ENCODE results near the gene CHST14. TPM values are rescaled to one million over a fixed set of nuclear protein-coding genes. Genes with fewer than 3 reads are reported as not detected.

CHST14 gene
- total and polyA plus RNA-seq, 2 donors, result 5.1 to 11.9 TPM

DNA sequence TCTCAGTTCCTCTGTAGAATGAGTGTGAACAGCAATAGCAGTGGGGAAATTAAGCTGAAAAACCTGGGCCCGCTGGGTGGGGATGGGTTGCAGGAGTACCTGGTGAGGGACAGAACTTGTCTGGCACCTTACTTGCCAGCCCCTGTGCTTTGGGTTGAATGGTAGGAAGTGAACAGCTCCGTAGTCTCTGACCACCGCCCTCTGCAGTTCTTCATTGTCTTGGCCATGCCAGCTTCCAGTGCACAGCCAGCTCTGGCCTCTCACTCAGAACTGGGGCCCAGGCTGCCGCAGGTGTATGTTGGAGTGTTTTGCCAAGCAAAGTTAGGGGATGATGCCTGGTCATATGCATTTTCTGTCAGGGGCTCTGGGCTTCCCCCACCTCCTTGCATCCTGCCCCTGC is 14.0 kb upstream of the CHST14 start:
- Histone ChIP-seq H3K27ac (ENCODE audit: low read depth in 1 of 2, low read length in 1 of 2) (no peak overlapping the region), H3K36me3 (ENCODE audit: control insufficient read depth in 2 of 2, insufficient read depth in 2 of 2, low read length in 1 of 2) (peaks cover 20 to 24% of the 10 kb centered on the region in 2 donors), H3K4me1 (ENCODE audit: control insufficient read depth in 2 of 2, insufficient read depth in 2 of 2, low read length in 2 of 2) (peaks cover 25 to 45% of the 10 kb centered on the region in 2 donors), H3K27me3 (ENCODE audit: control insufficient read depth in 2 of 2, insufficient read depth in 1 of 2, low read length in 1 of 2) (no peaks in the 10 kb centered on the region), H3K9me3 (ENCODE audit: control insufficient read depth in 2 of 2, insufficient read depth in 1 of 2, low read length in 1 of 2) (no peaks in the 10 kb centered on the region), H3K4me3 (ENCODE audit: low read length in 2 of 2) (no peak overlapping the region)
- no peak for DNase-seq (ENCODE audit: low read depth in 6 of 9, low spot score in 9 of 9)
- 92% methylated on average over 4 of the region's 4 CpGs for WGBS

- Histone ChIP-seq H3K4me3 (ENCODE audit: low read length in 2 of 2) (no peak overlapping the region), H3K27me3 (ENCODE audit: control insufficient read depth in 2 of 2, insufficient read depth in 1 of 2, low read length in 1 of 2) (no peaks in the 10 kb centered on the region), H3K4me1 (ENCODE audit: control insufficient read depth in 2 of 2, insufficient read depth in 2 of 2, low read length in 2 of 2) (peaks cover 12 to 27% of the 10 kb centered on the region in 2 donors), H3K27ac (ENCODE audit: low read depth in 1 of 2, low read length in 1 of 2) (no peak overlapping the region), H3K9me3 (ENCODE audit: control insufficient read depth in 2 of 2, insufficient read depth in 1 of 2, low read length in 1 of 2) (no peaks in the 10 kb centered on the region), H3K36me3 (ENCODE audit: control insufficient read depth in 2 of 2, insufficient read depth in 2 of 2, low read length in 1 of 2) (peaks cover 31 to 33% of the 10 kb centered on the region in 2 donors)
- WGBS, result 98% methylated on average over 37 of the region's 37 CpGs
- DNase-seq (ENCODE audit: low read depth in 6 of 9, low spot score in 9 of 9), result no peak
These were observed 12.1 kb upstream of the CHST14 start for GRCh38 chr15:40458495-40459371.

DNA sequence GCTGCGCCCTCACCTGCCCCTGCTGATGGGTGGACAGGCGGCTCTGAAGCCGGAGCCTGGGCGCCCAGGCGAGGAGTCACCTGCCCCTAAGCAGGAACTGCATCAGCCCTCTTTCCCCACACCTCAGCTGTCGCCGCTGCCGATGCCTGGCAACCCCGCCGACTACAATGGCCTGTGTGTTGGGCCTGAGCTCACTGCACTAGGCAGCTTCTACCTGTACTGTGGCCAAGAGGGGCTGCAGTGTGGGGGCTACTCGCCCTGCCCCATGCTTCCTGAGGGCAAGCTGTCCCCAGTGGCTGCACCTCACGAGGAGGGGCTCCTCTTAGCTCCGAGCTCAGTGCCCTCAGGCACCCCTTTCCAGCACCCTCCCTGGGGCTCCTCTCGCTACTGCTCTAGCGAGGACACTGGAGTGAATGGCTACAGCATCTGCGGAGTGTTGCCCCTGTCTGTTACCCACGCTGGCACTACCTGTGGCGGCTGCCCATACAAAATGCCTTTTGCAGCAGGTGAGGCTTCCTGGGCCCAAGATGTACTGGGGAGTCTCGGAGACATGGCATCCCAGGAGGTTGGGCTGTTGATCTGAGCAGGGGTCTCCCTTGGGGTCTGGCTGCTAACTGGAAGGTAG is 11.3 kb upstream of the CHST14 start:
- H3K4me3 ChIP-seq (ENCODE audit: low read length in 2 of 2), result no peak overlapping the region
- peaks cover 38 to 41% of the 10 kb centered on the region in 2 donors for H3K36me3 ChIP-seq (ENCODE audit: control insufficient read depth in 2 of 2, insufficient read depth in 2 of 2, low read length in 1 of 2)
- no peaks in the 10 kb centered on the region for H3K27me3 ChIP-seq (ENCODE audit: control insufficient read depth in 2 of 2, insufficient read depth in 1 of 2, low read length in 1 of 2)
- H3K4me1 ChIP-seq (ENCODE audit: control insufficient read depth in 2 of 2, insufficient read depth in 2 of 2, low read length in 2 of 2), result peaks cover 5 to 22% of the 10 kb centered on the region in 2 donors
- DNase-seq (ENCODE audit: low read depth in 6 of 9, low spot score in 9 of 9), result no peak
- no peaks in the 10 kb centered on the region for H3K9me3 ChIP-seq (ENCODE audit: control insufficient read depth in 2 of 2, insufficient read depth in 1 of 2, low read length in 1 of 2)
- no peak overlapping the region for H3K27ac ChIP-seq (ENCODE audit: low read depth in 1 of 2, low read length in 1 of 2)
- 99% methylated on average over 19 of the region's 19 CpGs for whole genome bisulfite sequencing

GRCh38 chr15:40460404-40460803 is 10.4 kb upstream of the CHST14 start:
- H3K36me3 ChIP-seq (ENCODE audit: control insufficient read depth in 2 of 2, insufficient read depth in 2 of 2, low read length in 1 of 2), result peaks cover 45 to 50% of the 10 kb centered on the region in 2 donors
- DNase-seq (ENCODE audit: low read depth in 6 of 9, low spot score in 9 of 9), result no peak
- WGBS, result 99% methylated on average over 2 of the region's 2 CpGs

GRCh38 chr15:40461958-40462357 is 8.8 kb upstream of the CHST14 start:
- no peaks in the 10 kb centered on the region for H3K9me3 ChIP-seq (ENCODE audit: control insufficient read depth in 2 of 2, insufficient read depth in 1 of 2, low read length in 1 of 2)
- H3K4me1 ChIP-seq (ENCODE audit: control insufficient read depth in 2 of 2, insufficient read depth in 2 of 2, low read length in 2 of 2), result peaks cover 0 to 6% of the 10 kb centered on the region in 2 donors
- peaks cover 53 to 63% of the 10 kb centered on the region in 2 donors for H3K36me3 ChIP-seq (ENCODE audit: control insufficient read depth in 2 of 2, insufficient read depth in 2 of 2, low read length in 1 of 2)
- no peak overlapping the region for H3K27ac ChIP-seq (ENCODE audit: low read depth in 1 of 2, low read length in 1 of 2)
- no peak for DNase-seq (ENCODE audit: low read depth in 6 of 9, low spot score in 9 of 9)
- 98% methylated on average over 21 of the region's 21 CpGs for WGBS
- no peaks in the 10 kb centered on the region for H3K27me3 ChIP-seq (ENCODE audit: control insufficient read depth in 2 of 2, insufficient read depth in 1 of 2, low read length in 1 of 2)
- no peak overlapping the region for H3K4me3 ChIP-seq (ENCODE audit: low read length in 2 of 2)

More at GRCh38 chr15:40460404-40460803, 10.4 kb upstream of the CHST14 start:
- no peak overlapping the region for H3K27ac ChIP-seq (ENCODE audit: low read depth in 1 of 2, low read length in 1 of 2)
- no peak overlapping the region for H3K4me3 ChIP-seq (ENCODE audit: low read length in 2 of 2)
- H3K4me1 ChIP-seq (ENCODE audit: control insufficient read depth in 2 of 2, insufficient read depth in 2 of 2, low read length in 2 of 2), result peaks cover 0 to 13% of the 10 kb centered on the region in 2 donors
- H3K9me3 ChIP-seq (ENCODE audit: control insufficient read depth in 2 of 2, insufficient read depth in 1 of 2, low read length in 1 of 2), result no peaks in the 10 kb centered on the region
- no peaks in the 10 kb centered on the region for H3K27me3 ChIP-seq (ENCODE audit: control insufficient read depth in 2 of 2, insufficient read depth in 1 of 2, low read length in 1 of 2)

- no peak overlapping the region for H3K4me3 ChIP-seq (ENCODE audit: low read length in 2 of 2)
- H3K36me3 ChIP-seq (ENCODE audit: control insufficient read depth in 2 of 2, insufficient read depth in 2 of 2, low read length in 1 of 2), result peaks cover 53 to 66% of the 10 kb centered on the region in 2 donors
- no peaks in the 10 kb centered on the region for H3K27me3 ChIP-seq (ENCODE audit: control insufficient read depth in 2 of 2, insufficient read depth in 1 of 2, low read length in 1 of 2)
- H3K4me1 ChIP-seq (ENCODE audit: control insufficient read depth in 2 of 2, insufficient read depth in 2 of 2, low read length in 2 of 2), result peaks cover 0 to 6% of the 10 kb centered on the region in 2 donors
- H3K9me3 ChIP-seq (ENCODE audit: control insufficient read depth in 2 of 2, insufficient read depth in 1 of 2, low read length in 1 of 2), result no peaks in the 10 kb centered on the region
- H3K27ac ChIP-seq (ENCODE audit: low read depth in 1 of 2, low read length in 1 of 2), result no peak overlapping the region
- DNase-seq (ENCODE audit: low read depth in 6 of 9, low spot score in 9 of 9), result no peak
- 99% methylated on average over 2 of the region's 2 CpGs for WGBS
These were observed 7.5 kb upstream of the CHST14 start for GRCh38 chr15:40463279-40463678.

GRCh38 chr15:40463886-40464545 is 6.8 kb upstream of the CHST14 start:
- H3K9me3 ChIP-seq (ENCODE audit: control insufficient read depth in 2 of 2, insufficient read depth in 1 of 2, low read length in 1 of 2), result no peaks in the 10 kb centered on the region
- H3K4me1 ChIP-seq (ENCODE audit: control insufficient read depth in 2 of 2, insufficient read depth in 2 of 2, low read length in 2 of 2), result peaks cover 0 to 9% of the 10 kb centered on the region in 2 donors
- no peak overlapping the region for H3K4me3 ChIP-seq (ENCODE audit: low read length in 2 of 2)
- H3K27ac ChIP-seq (ENCODE audit: low read depth in 1 of 2, low read length in 1 of 2), result peak overlapping the region in 1 of 2 donors; percentile 28
- no peak for DNase-seq (ENCODE audit: low read depth in 6 of 9, low spot score in 9 of 9)
- H3K27me3 ChIP-seq (ENCODE audit: control insufficient read depth in 2 of 2, insufficient read depth in 1 of 2, low read length in 1 of 2), result no peaks in the 10 kb centered on the region
- peaks cover 47 to 58% of the 10 kb centered on the region in 2 donors for H3K36me3 ChIP-seq (ENCODE audit: control insufficient read depth in 2 of 2, insufficient read depth in 2 of 2, low read length in 1 of 2)
- WGBS, result 97% methylated on average over 14 of the region's 14 CpGs

DNA sequence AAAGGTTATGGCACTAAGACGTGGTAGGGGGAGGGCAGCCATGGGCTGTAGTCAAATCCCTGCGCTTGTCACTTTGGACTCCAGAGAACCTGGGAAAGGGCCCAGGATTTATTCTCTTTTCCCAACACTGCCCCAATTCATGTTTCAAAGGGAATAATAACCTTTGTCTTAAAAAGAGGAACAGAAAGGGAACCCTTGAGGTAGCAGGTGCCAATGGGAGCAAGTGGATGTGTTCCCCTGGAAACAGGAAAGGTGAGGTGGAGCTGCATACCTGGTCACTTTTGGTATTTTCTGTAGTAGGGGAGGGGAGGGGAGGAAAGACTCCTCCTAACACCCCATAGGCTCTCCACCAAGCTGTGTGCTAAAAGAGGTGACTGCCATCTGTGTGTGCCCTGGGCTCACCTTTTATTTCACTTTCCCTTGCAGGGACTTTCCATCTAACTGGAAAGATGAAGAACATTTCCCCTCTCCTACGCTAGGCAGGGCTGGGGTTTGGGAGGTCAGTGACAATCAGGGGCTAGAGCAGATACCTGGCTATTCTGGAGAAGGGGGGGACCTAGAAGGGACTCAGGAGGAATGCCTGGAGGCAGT is 6.1 kb upstream of the CHST14 start:
- Histone ChIP-seq H3K27ac (ENCODE audit: low read depth in 1 of 2, low read length in 1 of 2) (peak overlapping the region in 1 of 2 donors; percentile 33), H3K27me3 (ENCODE audit: control insufficient read depth in 2 of 2, insufficient read depth in 1 of 2, low read length in 1 of 2) (no peaks in the 10 kb centered on the region), H3K4me3 (ENCODE audit: low read length in 2 of 2) (no peak overlapping the region), H3K4me1 (ENCODE audit: control insufficient read depth in 2 of 2, insufficient read depth in 2 of 2, low read length in 2 of 2) (peaks cover 0 to 9% of the 10 kb centered on the region in 2 donors), H3K9me3 (ENCODE audit: control insufficient read depth in 2 of 2, insufficient read depth in 1 of 2, low read length in 1 of 2) (no peaks in the 10 kb centered on the region), H3K36me3 (ENCODE audit: control insufficient read depth in 2 of 2, insufficient read depth in 2 of 2, low read length in 1 of 2) (peaks cover 41 to 52% of the 10 kb centered on the region in 2 donors)
- DNase-seq (ENCODE audit: low read depth in 6 of 9, low spot score in 9 of 9), result no peak
- 96% methylated on average over 3 of the region's 3 CpGs for WGBS

All from thymus (tissue), 11 donors.